Neural cell (in vitro differentiated cells): Measurements from ENCODE around the gene BZW2.

Source experiments
- MXI1 ChIP-seq: fragments of 450-650 bp; conservative IDR thresholded peaks from 2 replicates; pipeline ENCODE4 v1.6.1; 2014; ENCODE audit warnings: antibody characterized with exemption, mild to moderate bottlenecking; ENCODE audit not compliant: poor library complexity, severe bottlenecking
- TF ChIP-seq, protein P1 (sequence below): fragments of 450-650 bp; IDR thresholded peaks from 2 replicates; pipeline ENCODE4 v1.5.1; 2014; ENCODE audit warnings: antibody characterized with exemption, mild to moderate bottlenecking, moderate library complexity; ENCODE audit not compliant: poor library complexity, severe bottlenecking

DNA sequence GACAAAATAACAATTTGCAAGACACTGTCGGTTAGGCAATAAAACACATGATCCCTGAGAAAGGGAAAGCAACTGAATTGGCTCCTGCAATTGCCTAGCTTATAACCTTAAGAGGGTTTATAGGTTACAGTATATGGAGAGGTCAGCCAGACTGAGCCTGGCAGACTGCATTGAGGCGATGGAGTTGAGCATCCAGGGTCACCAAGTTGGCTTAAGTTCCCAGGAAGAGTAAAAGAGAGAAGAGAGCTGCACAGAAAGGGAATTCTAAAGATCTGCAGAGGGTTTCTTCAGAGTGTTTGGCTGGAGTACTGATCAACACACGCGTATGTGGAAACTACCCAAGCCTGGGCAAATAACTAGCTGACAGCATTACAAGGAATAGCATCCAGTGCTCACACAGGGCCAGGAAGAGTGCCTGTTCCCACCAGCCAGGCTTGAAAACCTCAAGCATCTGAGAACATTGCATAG, 11.7 kb upstream of the BZW2 start:
- TF ChIP-seq, protein P1, sequence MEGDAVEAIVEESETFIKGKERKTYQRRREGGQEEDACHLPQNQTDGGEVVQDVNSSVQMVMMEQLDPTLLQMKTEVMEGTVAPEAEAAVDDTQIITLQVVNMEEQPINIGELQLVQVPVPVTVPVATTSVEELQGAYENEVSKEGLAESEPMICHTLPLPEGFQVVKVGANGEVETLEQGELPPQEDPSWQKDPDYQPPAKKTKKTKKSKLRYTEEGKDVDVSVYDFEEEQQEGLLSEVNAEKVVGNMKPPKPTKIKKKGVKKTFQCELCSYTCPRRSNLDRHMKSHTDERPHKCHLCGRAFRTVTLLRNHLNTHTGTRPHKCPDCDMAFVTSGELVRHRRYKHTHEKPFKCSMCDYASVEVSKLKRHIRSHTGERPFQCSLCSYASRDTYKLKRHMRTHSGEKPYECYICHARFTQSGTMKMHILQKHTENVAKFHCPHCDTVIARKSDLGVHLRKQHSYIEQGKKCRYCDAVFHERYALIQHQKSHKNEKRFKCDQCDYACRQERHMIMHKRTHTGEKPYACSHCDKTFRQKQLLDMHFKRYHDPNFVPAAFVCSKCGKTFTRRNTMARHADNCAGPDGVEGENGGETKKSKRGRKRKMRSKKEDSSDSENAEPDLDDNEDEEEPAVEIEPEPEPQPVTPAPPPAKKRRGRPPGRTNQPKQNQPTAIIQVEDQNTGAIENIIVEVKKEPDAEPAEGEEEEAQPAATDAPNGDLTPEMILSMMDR = no peak
- TF ChIP-seq MXI1 = no peak
